GM21825 (cell line): ENCODE measurements around the gene CEBPA.

ENCODE experiments used
- ATAC-seq: cut with Tn5 transposase; IDR thresholded peaks from one replicate; pipeline ENCODE4 v1.9.1; 2021; ENCODE audit warnings: mild to moderate bottlenecking, moderate library complexity; ENCODE audit not compliant: unreplicated experiment

CEBPA gene

GRCh38 chr19:33273881-33274662 is 28.3 kb downstream of the CEBPA start:
- no peak for ATAC-seq

GRCh38 chr19:33273065-33273736 is 29.1 kb downstream of the CEBPA start:
- ATAC-seq, result no peak

- no peak for ATAC-seq
These were observed 30.9 kb downstream of the CEBPA start for GRCh38 chr19:33271246-33272021.

GRCh38 chr19:33270769-33271168 is 31.6 kb downstream of the CEBPA start:
- no peak for ATAC-seq

- no peak for ATAC-seq
These were observed 33.3 kb downstream of the CEBPA start for GRCh38 chr19:33269016-33269415.

GRCh38 chr19:33268162-33268991 is 34.0 kb downstream of the CEBPA start:
- ATAC-seq, result no peak

GRCh38 chr19:33267706-33268105 is 34.6 kb downstream of the CEBPA start:
- no peak for ATAC-seq

- no peak for ATAC-seq
These were observed 35.3 kb downstream of the CEBPA start for GRCh38 chr19:33266974-33267484.

- no peak for ATAC-seq
These were observed 37.4 kb downstream of the CEBPA start for GRCh38 chr19:33264881-33265445.

- no peak for ATAC-seq
These were observed 38.9 kb downstream of the CEBPA start for GRCh38 chr19:33263325-33264023.

- ATAC-seq, result no peak
These were observed 40.7 kb downstream of the CEBPA start for GRCh38 chr19:33261511-33262189.

- no peak for ATAC-seq
These were observed 41.5 kb downstream of the CEBPA start for GRCh38 chr19:33260628-33261418.

GRCh38 chr19:33259539-33259938 is 42.8 kb downstream of the CEBPA start:
- ATAC-seq, result no peak

GRCh38 chr19:33257828-33258227 is 44.5 kb downstream of the CEBPA start:
- ATAC-seq, result no peak

- no peak for ATAC-seq
These were observed 46.1 kb downstream of the CEBPA start for GRCh38 chr19:33256261-33256660.

GRCh38 chr19:33255781-33256180 is 46.6 kb downstream of the CEBPA start:
- no peak for ATAC-seq

- ATAC-seq, result no peak
These were observed 48.0 kb downstream of the CEBPA start for GRCh38 chr19:33254245-33254824.

- ATAC-seq, result no peak
These were observed 49.4 kb downstream of the CEBPA start for GRCh38 chr19:33252971-33253370.
